ENCODE data around the gene UGGT2. TPM values are rescaled to one million over a fixed set of nuclear protein-coding genes. Genes with fewer than 3 reads are reported as not detected.
"Not testable (repeated sequence)": the region's sequence is repeated elsewhere in the genome, so short reads cannot be mapped to it uniquely, and the experiment has no call there.

The UGGT2 gene
- total and polyA plus RNA-seq, 4 donors, result 25.4 to 74.7 (median 41.1) TPM

- no peaks in the 10 kb centered on the region for H3K9me3 ChIP-seq (ENCODE audit: control insufficient read depth, insufficient read depth, low read length)
- H3K27me3 ChIP-seq (ENCODE audit: control insufficient read depth, insufficient read depth, low read length), result no peaks in the 10 kb centered on the region
- no peak for DNase-seq (ENCODE audit: low read depth in 4 of 6, low spot score in 6 of 6)
- no peaks in the 10 kb centered on the region for H3K4me1 ChIP-seq (ENCODE audit: control insufficient read depth, insufficient read depth, low read length)
- 90% methylated on average over 3 of the region's 6 CpGs for WGBS (ENCODE audit: insufficient coverage)
- no peaks in the 10 kb centered on the region for H3K36me3 ChIP-seq (ENCODE audit: control insufficient read depth, insufficient read depth, low read length)
- H3K27ac ChIP-seq (ENCODE audit: low read depth, low read length), result no peak overlapping the region
- no peak overlapping the region for H3K4me3 ChIP-seq (ENCODE audit: low read depth, low read length)
Observed at GRCh38 chr13:95784161-95784899, 268.9 kb downstream of the UGGT2 start.

GRCh38 chr13:95783747-95784146, 269.5 kb downstream of the UGGT2 start:
- 78% methylated on average over 3 of the region's 5 CpGs for WGBS (ENCODE audit: insufficient coverage)

GRCh38 chr13:95781940-95782339, 271.3 kb downstream of the UGGT2 start:
- WGBS (ENCODE audit: insufficient coverage), result no CpG with 5 or more reads among the region's 1 CpG

More at GRCh38 chr13:95783747-95784146, 269.5 kb downstream of the UGGT2 start:
- no peak overlapping the region for H3K4me3 ChIP-seq (ENCODE audit: low read depth, low read length)
- no peaks in the 10 kb centered on the region for H3K36me3 ChIP-seq (ENCODE audit: control insufficient read depth, insufficient read depth, low read length)
- H3K27ac ChIP-seq (ENCODE audit: low read depth, low read length), result no peak overlapping the region
- no peaks in the 10 kb centered on the region for H3K9me3 ChIP-seq (ENCODE audit: control insufficient read depth, insufficient read depth, low read length)
- H3K27me3 ChIP-seq (ENCODE audit: control insufficient read depth, insufficient read depth, low read length), result no peaks in the 10 kb centered on the region
- H3K4me1 ChIP-seq (ENCODE audit: control insufficient read depth, insufficient read depth, low read length), result no peaks in the 10 kb centered on the region
- DNase-seq (ENCODE audit: low read depth in 4 of 6, low spot score in 6 of 6), result no peak

GRCh38 chr13:95781016-95781415, 272.2 kb downstream of the UGGT2 start:
- no peaks in the 10 kb centered on the region for H3K27me3 ChIP-seq (ENCODE audit: control insufficient read depth, insufficient read depth, low read length)
- no peak overlapping the region for H3K27ac ChIP-seq (ENCODE audit: low read depth, low read length)
- no peak for DNase-seq (ENCODE audit: low read depth in 4 of 6, low spot score in 6 of 6)
- H3K36me3 ChIP-seq (ENCODE audit: control insufficient read depth, insufficient read depth, low read length), result no peaks in the 10 kb centered on the region
- H3K4me1 ChIP-seq (ENCODE audit: control insufficient read depth, insufficient read depth, low read length), result no peaks in the 10 kb centered on the region
- WGBS (ENCODE audit: insufficient coverage), result 93% methylated on average over 3 of the region's 6 CpGs
- no peak overlapping the region for H3K4me3 ChIP-seq (ENCODE audit: low read depth, low read length)
- H3K9me3 ChIP-seq (ENCODE audit: control insufficient read depth, insufficient read depth, low read length), result no peaks in the 10 kb centered on the region

More at GRCh38 chr13:95781940-95782339, 271.3 kb downstream of the UGGT2 start:
- H3K4me1 ChIP-seq (ENCODE audit: control insufficient read depth, insufficient read depth, low read length); H3K4me3 ChIP-seq (ENCODE audit: low read depth, low read length); H3K27ac ChIP-seq (ENCODE audit: low read depth, low read length); H3K27me3 ChIP-seq (ENCODE audit: control insufficient read depth, insufficient read depth, low read length); DNase-seq (ENCODE audit: low read depth in 4 of 6, low spot score in 6 of 6); H3K9me3 ChIP-seq (ENCODE audit: control insufficient read depth, insufficient read depth, low read length); H3K36me3 ChIP-seq (ENCODE audit: control insufficient read depth, insufficient read depth, low read length): not testable (repeated sequence)

GRCh38 chr13:95779522-95779921, 273.7 kb downstream of the UGGT2 start:
- no peaks in the 10 kb centered on the region for H3K4me1 ChIP-seq (ENCODE audit: control insufficient read depth, insufficient read depth, low read length)
- no CpG with 5 or more reads among the region's 1 CpG for WGBS (ENCODE audit: insufficient coverage)
- H3K9me3 ChIP-seq (ENCODE audit: control insufficient read depth, insufficient read depth, low read length), result no peaks in the 10 kb centered on the region
- H3K27me3 ChIP-seq (ENCODE audit: control insufficient read depth, insufficient read depth, low read length), result no peaks in the 10 kb centered on the region
- no peaks in the 10 kb centered on the region for H3K36me3 ChIP-seq (ENCODE audit: control insufficient read depth, insufficient read depth, low read length)
- no peak overlapping the region for H3K27ac ChIP-seq (ENCODE audit: low read depth, low read length)
- no peak overlapping the region for H3K4me3 ChIP-seq (ENCODE audit: low read depth, low read length)
- no peak for DNase-seq (ENCODE audit: low read depth in 4 of 6, low spot score in 6 of 6)

GRCh38 chr13:95771905-95772304, 281.3 kb downstream of the UGGT2 start:
- Histone ChIP-seq H3K27ac (ENCODE audit: low read depth, low read length) (no peak overlapping the region), H3K27me3 (ENCODE audit: control insufficient read depth, insufficient read depth, low read length) (no peaks in the 10 kb centered on the region), H3K4me3 (ENCODE audit: low read depth, low read length) (no peak overlapping the region), H3K4me1 (ENCODE audit: control insufficient read depth, insufficient read depth, low read length) (no peaks in the 10 kb centered on the region), H3K9me3 (ENCODE audit: control insufficient read depth, insufficient read depth, low read length) (no peaks in the 10 kb centered on the region), H3K36me3 (ENCODE audit: control insufficient read depth, insufficient read depth, low read length) (no peaks in the 10 kb centered on the region)
- WGBS (ENCODE audit: insufficient coverage), result no CpG with 5 or more reads among the region's 4 CpGs
- DNase-seq (ENCODE audit: low read depth in 4 of 6, low spot score in 6 of 6), result no peak

- no peak overlapping the region for H3K4me3 ChIP-seq (ENCODE audit: low read depth, low read length)
- DNase-seq (ENCODE audit: low read depth in 4 of 6, low spot score in 6 of 6), result no peak
- no peaks in the 10 kb centered on the region for H3K27me3 ChIP-seq (ENCODE audit: control insufficient read depth, insufficient read depth, low read length)
- no peak overlapping the region for H3K27ac ChIP-seq (ENCODE audit: low read depth, low read length)
- no peaks in the 10 kb centered on the region for H3K36me3 ChIP-seq (ENCODE audit: control insufficient read depth, insufficient read depth, low read length)
- no peaks in the 10 kb centered on the region for H3K9me3 ChIP-seq (ENCODE audit: control insufficient read depth, insufficient read depth, low read length)
- H3K4me1 ChIP-seq (ENCODE audit: control insufficient read depth, insufficient read depth, low read length), result no peaks in the 10 kb centered on the region
- WGBS (ENCODE audit: insufficient coverage), result 80% methylated on average over 1 of the region's 4 CpGs
Observed at GRCh38 chr13:95763601-95764000, 289.6 kb downstream of the UGGT2 start.

GRCh38 chr13:95762626-95763025, 290.6 kb downstream of the UGGT2 start:
- H3K27me3 ChIP-seq (ENCODE audit: control insufficient read depth, insufficient read depth, low read length); H3K9me3 ChIP-seq (ENCODE audit: control insufficient read depth, insufficient read depth, low read length); H3K36me3 ChIP-seq (ENCODE audit: control insufficient read depth, insufficient read depth, low read length); H3K4me3 ChIP-seq (ENCODE audit: low read depth, low read length); DNase-seq (ENCODE audit: low read depth in 4 of 6, low spot score in 6 of 6); H3K27ac ChIP-seq (ENCODE audit: low read depth, low read length); H3K4me1 ChIP-seq (ENCODE audit: control insufficient read depth, insufficient read depth, low read length): not testable (repeated sequence)
- no CpG with 5 or more reads among the region's 3 CpGs for WGBS (ENCODE audit: insufficient coverage)

GRCh38 chr13:95756072-95756471, 297.1 kb downstream of the UGGT2 start:
- DNase-seq (ENCODE audit: low read depth in 4 of 6, low spot score in 6 of 6), result no peak
- Histone ChIP-seq H3K27me3 (ENCODE audit: control insufficient read depth, insufficient read depth, low read length) (no peaks in the 10 kb centered on the region), H3K4me1 (ENCODE audit: control insufficient read depth, insufficient read depth, low read length) (no peaks in the 10 kb centered on the region), H3K36me3 (ENCODE audit: control insufficient read depth, insufficient read depth, low read length) (no peaks in the 10 kb centered on the region), H3K4me3 (ENCODE audit: low read depth, low read length) (no peak overlapping the region), H3K27ac (ENCODE audit: low read depth, low read length) (no peak overlapping the region), H3K9me3 (ENCODE audit: control insufficient read depth, insufficient read depth, low read length) (no peaks in the 10 kb centered on the region)
- 92% methylated on average over 3 of the region's 5 CpGs for WGBS (ENCODE audit: insufficient coverage)

- Histone ChIP-seq H3K9me3 (ENCODE audit: control insufficient read depth, insufficient read depth, low read length) (no peaks in the 10 kb centered on the region), H3K36me3 (ENCODE audit: control insufficient read depth, insufficient read depth, low read length) (no peaks in the 10 kb centered on the region), H3K27ac (ENCODE audit: low read depth, low read length) (no peak overlapping the region), H3K27me3 (ENCODE audit: control insufficient read depth, insufficient read depth, low read length) (no peaks in the 10 kb centered on the region), H3K4me3 (ENCODE audit: low read depth, low read length) (no peak overlapping the region), H3K4me1 (ENCODE audit: control insufficient read depth, insufficient read depth, low read length) (no peaks in the 10 kb centered on the region)
- WGBS (ENCODE audit: insufficient coverage), result 92% methylated on average over 2 of the region's 4 CpGs
- DNase-seq (ENCODE audit: low read depth in 4 of 6, low spot score in 6 of 6), result no peak
Observed at GRCh38 chr13:95754069-95754468, 299.1 kb downstream of the UGGT2 start.
